HL-60 (cell line): ENCODE results near the gene DHRS7C.

Source experiments
- CTCF ChIP-seq: IDR thresholded peaks from one replicate; pipeline ENCODE4 v1.5.1; 2011; ENCODE audit warnings: low read length, control low read depth, inconsistent platforms; ENCODE audit not compliant: insufficient read depth
- POLR2AphosphoS5 ChIP-seq: IDR thresholded peaks from 2 replicates; pipeline ENCODE4 v1.6.1; 2012; ENCODE audit warnings: low read depth

- TF ChIP-seq POLR2AphosphoS5 (no peak), CTCF (no peak)
Measured at GRCh38 chr17:9805769-9806168, 14.4 kb upstream of the DHRS7C start.
